Naive B cell (primary cell): Measurements from ENCODE around the gene SH3BP5L. TPM values are rescaled to one million over a fixed set of nuclear protein-coding genes. Genes with fewer than 3 reads are reported as not detected.

Experiments used
- polyA plus RNA-seq, 6 donors: library from polyadenylated mRNA; unstranded; fragments of 300-500 nt; fragmentation: Illumina TruSeq; gene quantifications; one replicate each; pipeline ENCODE4 v1.2.3, GENCODE V29; 2021; ENCODE audit warnings: low read depth in 6 of 6

The SH3BP5L gene
- polyA plus RNA-seq, 6 donors from 2014 or later = 1.5 to 5.3 (median 2.8) TPM

Other genes with a start within 250 kb of the SH3BP5L start
- under 1 TPM in 3 of 6 donors, not detected in 3; 0.08 to 0.96 (median 0.36) TPM for gene OR2T10, start 228.2 kb downstream of the SH3BP5L start, polyA plus RNA-seq
- under 1 TPM in 1 of 6 donors, not detected in 5; 0.18 TPM for gene OR2T11, start 190.8 kb downstream of the SH3BP5L start, polyA plus RNA-seq
- gene OR2T35, start 180.6 kb downstream of the SH3BP5L start, polyA plus RNA-seq = under 1 TPM in 2 of 6 donors, not detected in 4; 0.13 to 0.16 TPM
- gene OR2T27, start 170.4 kb downstream of the SH3BP5L start, polyA plus RNA-seq = not detected
- not detected for gene OR14I1, start 123.1 kb downstream of the SH3BP5L start, polyA plus RNA-seq
- gene LYPD8, start 70.2 kb downstream of the SH3BP5L start, polyA plus RNA-seq = under 1 TPM in 1 of 6 donors, not detected in 5; 0.39 TPM
- gene ZNF672, start 12.3 kb upstream of the SH3BP5L start, polyA plus RNA-seq = 10 to 100 TPM; 31.7 to 61.5 (median 41.1) TPM
- gene ZNF692, start 33.2 kb upstream of the SH3BP5L start, polyA plus RNA-seq = 10 to 100 TPM in 1 of 6 donors, 1 to 10 TPM in 5; 3.1 to 16.1 (median 8.4) TPM
- gene PGBD2, start 80.3 kb upstream of the SH3BP5L start, polyA plus RNA-seq = 10 to 100 TPM in 5 of 6 donors, 1 to 10 TPM in 1; 9.1 to 23.2 (median 17.7) TPM